Right ventricle myocardium superior (tissue), 1 donor: ENCODE measurements around the gene STXBP6. TPM values are rescaled to one million over a fixed set of nuclear protein-coding genes. Genes with fewer than 3 reads are reported as not detected.

ENCODE experiments used
- ATAC-seq: fragments of 200-7000 bp; cut with Tn5 transposase; one replicate; pipeline ENCODE4 v1.9.1; 2020; ENCODE audit warnings: mild to moderate bottlenecking; ENCODE audit not compliant: poor library complexity
- DNase-seq: peaks from one replicate; pipeline ENCODE4 v3.0.0-alpha.2; 2020
- intact Hi-C: fragments of 100-400 bp; cut with DNase I; formaldehyde crosslinking; loops from one replicate; pipeline ENCODE4 v1.11.2; 2022
- total RNA-seq: library from RNA; stranded (reverse); fragmentation: NEBNext Ultra II Directional; extraction: Animal tissue kit (Norgen Biotek cat#: 25700); gene quantifications from one replicate; pipeline ENCODE4 v1.2.1, GENCODE V29; 2021
- donor health status: DM: no; HTN: yes; CAD: no; lungs with severe emphysema.

STXBP6 gene
- total RNA-seq, 1 donor from 2014 or later, result 39.8 TPM

GRCh38 chr14:24911324-24912109 lies 138.4 kb downstream of the STXBP6 start:
- intact Hi-C loops, result no loop called here
- ATAC-seq, result peak; percentile 66
- no peak for DNase-seq

- intact Hi-C loops, result no loop called here
- no peak for DNase-seq
- no peak for ATAC-seq
These were observed 139.4 kb downstream of the STXBP6 start for GRCh38 chr14:24910408-24910986.

GRCh38 chr14:24909523-24910302 lies 140.2 kb downstream of the STXBP6 start:
- DNase-seq (no peak), ATAC-seq (no peak)
- intact Hi-C loops, result no loop called here

- ATAC-seq (peak; percentile 17), DNase-seq (no peak)
- intact Hi-C loops, result no loop called here
These were observed 141.2 kb downstream of the STXBP6 start for GRCh38 chr14:24908592-24909236.

- intact Hi-C loops, result no loop called here
- ATAC-seq, result no peak
- no peak for DNase-seq
These were observed 145.4 kb downstream of the STXBP6 start for GRCh38 chr14:24904533-24904932.

- ATAC-seq (no peak), DNase-seq (no peak)
- intact Hi-C loops, result no loop called here
These were observed 146.6 kb downstream of the STXBP6 start for GRCh38 chr14:24903337-24903736.

- DNase-seq (no peak), ATAC-seq (peak; percentile 85)
- intact Hi-C loops, result no loop called here
These were observed 149.5 kb downstream of the STXBP6 start for GRCh38 chr14:24900269-24901100.

GRCh38 chr14:24897793-24898192 lies 152.2 kb downstream of the STXBP6 start:
- ATAC-seq (no peak), DNase-seq (no peak)
- intact Hi-C loops, result no loop called here

- ATAC-seq (no peak), DNase-seq (no peak)
- intact Hi-C loops, result no loop called here
These were observed 154.3 kb downstream of the STXBP6 start for GRCh38 chr14:24895622-24896021.

- intact Hi-C loops, result no loop called here
- DNase-seq (no peak), ATAC-seq (peak; percentile 23)
These were observed 154.7 kb downstream of the STXBP6 start for GRCh38 chr14:24895243-24895583.

GRCh38 chr14:24894583-24895242 lies 155.2 kb downstream of the STXBP6 start:
- intact Hi-C loops, result no loop called here

GRCh38 chr14:24892497-24893051 lies 157.4 kb downstream of the STXBP6 start:
- intact Hi-C loops, result no loop called here
- no peak for ATAC-seq
- DNase-seq, result no peak

More at GRCh38 chr14:24894583-24895242, 155.2 kb downstream of the STXBP6 start:
- ATAC-seq, result peak; percentile 25
- no peak for DNase-seq

- no peak for DNase-seq
- intact Hi-C loops, result no loop called here
- ATAC-seq, result no peak
These were observed 157.9 kb downstream of the STXBP6 start for GRCh38 chr14:24891987-24892496.

- ATAC-seq, result no peak
- no peak for DNase-seq
- intact Hi-C loops, result no loop called here
These were observed 159.2 kb downstream of the STXBP6 start for GRCh38 chr14:24890716-24891115.

- peak; percentile 57 for ATAC-seq
- no peak for DNase-seq
- intact Hi-C loops, result no loop called here
These were observed 160.1 kb downstream of the STXBP6 start for GRCh38 chr14:24889843-24890242.

GRCh38 chr14:24888532-24888931 lies 161.4 kb downstream of the STXBP6 start:
- ATAC-seq, result no peak

GRCh38 chr14:24887623-24888304 lies 162.2 kb downstream of the STXBP6 start:
- ATAC-seq (no peak), DNase-seq (no peak)
- intact Hi-C loops, result no loop called here

More at GRCh38 chr14:24888532-24888931, 161.4 kb downstream of the STXBP6 start:
- intact Hi-C loops, result no loop called here
- no peak for DNase-seq
